ENCODE data around the gene CAMK1D. TPM values are rescaled to one million over a fixed set of nuclear protein-coding genes. Genes with fewer than 3 reads are reported as not detected.

CAMK1D gene
- total and polyA plus RNA-seq, 2 of the 8 experiments (the other 6 are each of a cell fraction or from before 2014, with no cell fraction given): 3.5 to 10.6 TPM

DNA sequence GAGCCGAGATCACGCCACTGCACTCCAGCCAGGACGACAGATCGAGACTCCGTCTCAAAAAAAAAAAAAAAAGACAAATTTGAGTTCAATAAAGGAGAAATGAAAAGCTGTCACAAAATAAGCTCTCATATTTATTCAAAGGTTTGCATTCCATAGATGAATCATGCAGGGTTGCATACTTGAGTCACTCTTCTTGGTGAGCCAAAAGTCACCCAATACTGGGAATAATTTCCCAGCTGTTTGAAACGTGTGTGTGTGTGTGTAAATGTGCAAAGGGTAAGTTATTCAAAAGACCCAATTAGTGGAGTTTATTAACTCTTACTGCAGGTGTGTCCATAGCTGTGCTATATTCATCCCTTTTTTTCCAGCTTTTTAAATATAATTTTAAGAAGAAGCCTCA is 354.5 kb downstream of the CAMK1D start (continued):
- TF ChIP-seq, protein P1, sequence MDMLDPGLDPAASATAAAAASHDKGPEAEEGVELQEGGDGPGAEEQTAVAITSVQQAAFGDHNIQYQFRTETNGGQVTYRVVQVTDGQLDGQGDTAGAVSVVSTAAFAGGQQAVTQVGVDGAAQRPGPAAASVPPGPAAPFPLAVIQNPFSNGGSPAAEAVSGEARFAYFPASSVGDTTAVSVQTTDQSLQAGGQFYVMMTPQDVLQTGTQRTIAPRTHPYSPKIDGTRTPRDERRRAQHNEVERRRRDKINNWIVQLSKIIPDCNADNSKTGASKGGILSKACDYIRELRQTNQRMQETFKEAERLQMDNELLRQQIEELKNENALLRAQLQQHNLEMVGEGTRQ (IDR thresholded peaks at IDR 0.05; ENCODE audit: low read length): no peak
- TF ChIP-seq FOSL1 (IDR thresholded peaks at IDR 0.05; ENCODE audit: insufficient read depth, low read depth, low read length) (no peak), MAFK (IDR thresholded peaks at IDR 0.05; ENCODE audit: low read depth, low read length) (no peak)

All from H1 (cell line).